Progenitor cell of endocrine pancreas (in vitro differentiated cells): ENCODE data around the gene EGLN2. TPM values are rescaled to one million over a fixed set of nuclear protein-coding genes. Genes with fewer than 3 reads are reported as not detected.
"Not testable (repeated sequence)": the region's sequence is repeated elsewhere in the genome, so short reads cannot be mapped to it uniquely, and the experiment has no call there.

Experiments used
- DNase-seq: peaks from one replicate; pipeline ENCODE4 v3.0.0; 2021; ENCODE audit warnings: low spot score; ENCODE audit not compliant: unreplicated experiment
- H3K27ac Mint-ChIP-seq: 2 replicates; pipeline ENCODE4 v1.8.0; 2021; ENCODE audit warnings: mild to moderate bottlenecking, moderate library complexity, mixed read lengths
- H3K27me3 Mint-ChIP-seq: 2 replicates; pipeline ENCODE4 v1.8.0; 2021; ENCODE audit warnings: mixed read lengths
- H3K36me3 Mint-ChIP-seq: 2 replicates; pipeline ENCODE4 v1.8.0; 2022; ENCODE audit warnings: mixed read lengths; ENCODE audit not compliant: insufficient read depth
- H3K4me1 Mint-ChIP-seq: 2 replicates; pipeline ENCODE4 v1.8.0; 2021; ENCODE audit warnings: low read depth, mixed read lengths
- H3K4me3 Mint-ChIP-seq: 2 replicates; pipeline ENCODE4 v1.8.0; 2021; ENCODE audit warnings: low read depth, mild to moderate bottlenecking, moderate library complexity, mixed read lengths
- H3K9me3 Mint-ChIP-seq: 2 replicates; pipeline ENCODE4 v1.8.0; 2021; ENCODE audit warnings: low read depth, mixed read lengths
- total RNA-seq: library from RNA; stranded (reverse); gene quantifications from 2 replicates; pipeline ENCODE4 v1.2.1, GENCODE V29; 2021
- TF ChIP-seq, protein P1 (sequence below): fragments of 200-600 bp; sonication (generic); IDR thresholded peaks from one replicate; pipeline ENCODE4 v1.5.0; 2021; ENCODE audit warnings: antibody characterized with exemption, mild to moderate bottlenecking; ENCODE audit not compliant: unreplicated experiment

The EGLN2 gene
- total RNA-seq, 1 donor from 2014 or later: 110 TPM

DNA sequence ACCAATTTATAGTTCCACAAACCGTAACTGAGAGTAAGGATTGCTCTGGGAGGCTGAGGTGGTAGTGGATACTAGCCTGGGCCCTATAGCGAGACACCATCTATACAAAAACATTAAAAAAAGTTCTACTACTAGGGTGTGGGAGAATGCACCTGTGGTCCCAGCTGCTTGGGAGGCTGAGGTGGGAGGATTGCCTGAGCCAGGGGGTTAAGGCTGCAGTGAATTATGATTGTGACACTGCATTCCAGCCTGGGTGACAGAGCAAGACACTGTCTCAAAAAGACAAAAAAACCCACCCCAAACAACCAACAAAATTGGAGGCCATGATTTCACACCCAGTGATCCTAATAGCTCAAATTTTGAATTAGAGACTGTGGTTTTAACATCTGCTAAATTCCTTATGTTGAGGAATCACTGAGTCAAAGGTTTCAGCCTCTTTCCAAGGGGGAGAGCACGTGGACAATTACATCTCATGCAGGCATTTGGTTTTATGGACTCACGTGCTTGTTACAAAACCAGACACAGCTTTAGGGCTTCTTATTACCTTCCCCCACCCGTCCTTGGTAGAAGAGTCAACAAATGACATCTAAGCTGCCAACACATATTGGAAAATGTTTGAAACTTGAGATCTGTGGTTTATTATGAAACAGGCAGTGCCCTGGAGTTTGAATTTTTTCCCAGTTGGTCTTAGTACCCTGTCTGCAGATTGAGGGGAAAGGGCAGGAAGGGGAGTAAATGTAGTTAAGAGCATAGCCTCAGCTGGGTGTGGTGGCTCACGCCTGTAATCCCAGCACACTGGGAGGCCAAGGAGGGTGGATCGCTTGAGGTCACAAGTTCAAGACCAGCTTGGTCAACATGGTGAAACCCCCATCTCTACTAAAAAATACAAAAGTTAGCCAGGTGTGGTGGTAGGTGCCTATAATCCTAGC, 32.8 kb downstream of the EGLN2 start:
- Mint-ChIP-seq H3K27ac (peak overlapping the region; percentile 1), H3K9me3 (no peaks in the 10 kb centered on the region), H3K4me1 (peaks cover 6% of the 10 kb centered on the region), H3K36me3 (peaks cover 10% of the 10 kb centered on the region), H3K27me3 (no peaks in the 10 kb centered on the region), H3K4me3 (no peak overlapping the region)
- TF ChIP-seq, protein P1, sequence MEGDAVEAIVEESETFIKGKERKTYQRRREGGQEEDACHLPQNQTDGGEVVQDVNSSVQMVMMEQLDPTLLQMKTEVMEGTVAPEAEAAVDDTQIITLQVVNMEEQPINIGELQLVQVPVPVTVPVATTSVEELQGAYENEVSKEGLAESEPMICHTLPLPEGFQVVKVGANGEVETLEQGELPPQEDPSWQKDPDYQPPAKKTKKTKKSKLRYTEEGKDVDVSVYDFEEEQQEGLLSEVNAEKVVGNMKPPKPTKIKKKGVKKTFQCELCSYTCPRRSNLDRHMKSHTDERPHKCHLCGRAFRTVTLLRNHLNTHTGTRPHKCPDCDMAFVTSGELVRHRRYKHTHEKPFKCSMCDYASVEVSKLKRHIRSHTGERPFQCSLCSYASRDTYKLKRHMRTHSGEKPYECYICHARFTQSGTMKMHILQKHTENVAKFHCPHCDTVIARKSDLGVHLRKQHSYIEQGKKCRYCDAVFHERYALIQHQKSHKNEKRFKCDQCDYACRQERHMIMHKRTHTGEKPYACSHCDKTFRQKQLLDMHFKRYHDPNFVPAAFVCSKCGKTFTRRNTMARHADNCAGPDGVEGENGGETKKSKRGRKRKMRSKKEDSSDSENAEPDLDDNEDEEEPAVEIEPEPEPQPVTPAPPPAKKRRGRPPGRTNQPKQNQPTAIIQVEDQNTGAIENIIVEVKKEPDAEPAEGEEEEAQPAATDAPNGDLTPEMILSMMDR: no peak
- no peak for DNase-seq

DNA sequence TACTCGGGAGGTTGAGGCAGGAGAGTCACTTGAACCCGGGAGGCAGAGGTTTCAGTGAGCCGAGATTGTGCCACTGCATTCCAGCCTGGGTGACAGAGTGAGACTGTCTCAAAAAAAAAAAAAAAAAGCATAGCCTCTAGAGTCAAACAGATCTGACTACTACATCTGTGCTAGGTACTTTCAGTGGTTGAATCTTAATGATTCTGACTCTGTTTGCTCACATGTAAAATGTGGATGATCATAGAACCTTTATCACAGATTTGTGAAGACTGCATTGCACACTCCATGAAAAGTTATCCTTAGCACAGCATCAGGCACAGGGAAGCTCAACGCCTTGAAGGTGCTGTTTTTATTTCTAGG, 33.4 kb downstream of the EGLN2 start:
- H3K27ac Mint-ChIP-seq: peak overlapping the region; percentile 1
- H3K4me3 Mint-ChIP-seq, H3K36me3 Mint-ChIP-seq, H3K27me3 Mint-ChIP-seq, H3K9me3 Mint-ChIP-seq, H3K4me1 Mint-ChIP-seq, DNase-seq: not testable (repeated sequence)

DNA sequence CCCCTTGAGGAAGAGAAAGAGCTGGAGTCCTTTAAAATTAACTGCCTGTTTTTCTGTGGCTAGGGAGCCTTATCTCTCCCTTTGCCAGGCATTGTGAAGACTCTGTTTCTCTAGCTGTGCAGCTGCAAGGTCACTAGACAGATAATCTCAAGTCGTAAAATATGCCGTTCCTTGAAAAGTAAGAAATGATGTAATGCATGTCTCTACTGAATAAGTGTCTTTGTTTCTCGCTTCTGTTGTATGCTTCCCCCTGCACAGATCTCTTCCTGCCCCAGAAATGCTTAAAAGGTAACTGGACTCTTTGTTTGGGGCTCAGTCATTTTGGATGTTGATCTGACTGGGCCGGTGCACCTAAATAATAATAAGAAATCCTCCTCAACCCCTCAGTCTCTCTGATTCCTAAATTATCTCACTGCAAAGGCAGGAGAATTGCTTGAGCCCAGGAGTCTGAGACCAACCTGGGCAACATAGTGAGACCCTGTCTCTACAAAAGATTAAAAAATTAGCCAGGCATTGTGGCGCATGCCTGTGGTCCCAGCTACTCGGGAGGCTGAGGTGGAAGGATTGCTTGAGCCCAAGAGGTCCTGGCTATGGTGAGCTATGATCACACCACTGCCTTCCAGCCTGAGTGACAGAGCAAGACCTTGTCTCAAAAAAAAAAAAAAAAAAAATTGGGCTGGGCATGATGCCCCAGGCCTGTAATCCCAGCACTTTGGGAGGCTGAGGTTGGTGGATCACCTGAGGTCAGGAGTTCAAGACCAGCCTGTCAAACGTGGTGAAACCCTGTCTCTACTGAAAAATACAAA, 34.9 kb downstream of the EGLN2 start:
- not testable (repeated sequence) for H3K9me3 Mint-ChIP-seq, H3K36me3 Mint-ChIP-seq, H3K4me3 Mint-ChIP-seq, H3K27me3 Mint-ChIP-seq, H3K4me1 Mint-ChIP-seq, DNase-seq
- peak overlapping the region; percentile 46 for H3K27ac Mint-ChIP-seq

DNA sequence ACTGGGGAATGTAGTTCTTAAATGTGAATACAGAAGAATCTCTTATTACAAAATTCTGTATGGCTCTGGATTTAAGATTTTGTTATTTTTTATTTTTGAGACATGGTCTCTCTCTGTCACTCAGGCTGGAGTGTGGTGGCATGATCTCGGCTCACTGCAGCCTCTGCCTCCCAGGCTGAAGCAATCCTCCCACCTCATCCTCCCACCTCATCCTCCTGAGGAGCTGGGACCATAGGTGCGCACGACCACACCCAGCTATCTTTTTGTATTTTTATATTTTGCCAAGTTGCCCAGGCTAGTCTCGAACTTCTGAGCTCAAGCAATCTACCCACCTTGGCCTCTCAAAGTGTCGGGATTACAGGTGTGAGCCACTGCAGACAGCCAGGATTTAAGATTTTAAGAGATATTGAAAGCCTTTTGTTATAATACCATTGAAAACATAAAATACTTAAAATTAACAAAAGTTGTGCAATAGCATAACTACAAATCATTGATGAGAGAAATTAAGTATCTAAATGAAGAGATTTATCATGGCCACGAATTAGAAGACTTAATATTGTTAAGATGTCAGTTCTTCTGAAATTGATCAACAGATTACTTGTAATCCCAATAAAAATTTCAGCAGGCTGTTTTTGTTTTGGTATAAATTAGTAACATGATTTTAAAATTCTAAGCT, 37.9 kb downstream of the EGLN2 start:
- Mint-ChIP-seq H3K36me3 (no peaks in the 10 kb centered on the region), H3K27me3 (peaks cover 18% of the 10 kb centered on the region), H3K4me3 (no peak overlapping the region), H3K4me1 (peaks cover 6% of the 10 kb centered on the region), H3K9me3 (no peaks in the 10 kb centered on the region), H3K27ac (no peak overlapping the region)
- TF ChIP-seq, protein P1: no peak
- no peak for DNase-seq

GRCh38 chr19:40838477-40838876, 39.5 kb downstream of the EGLN2 start:
- not testable (repeated sequence) for H3K4me3 Mint-ChIP-seq, H3K9me3 Mint-ChIP-seq, DNase-seq, H3K4me1 Mint-ChIP-seq, H3K36me3 Mint-ChIP-seq, H3K27ac Mint-ChIP-seq
- H3K27me3 Mint-ChIP-seq: peaks cover 18% of the 10 kb centered on the region

GRCh38 chr19:40842012-40842411, 43.0 kb downstream of the EGLN2 start:
- H3K4me1 Mint-ChIP-seq, DNase-seq, H3K9me3 Mint-ChIP-seq, H3K36me3 Mint-ChIP-seq, H3K27ac Mint-ChIP-seq, H3K4me3 Mint-ChIP-seq: not testable (repeated sequence)
- peaks cover 44% of the 10 kb centered on the region for H3K27me3 Mint-ChIP-seq

DNA sequence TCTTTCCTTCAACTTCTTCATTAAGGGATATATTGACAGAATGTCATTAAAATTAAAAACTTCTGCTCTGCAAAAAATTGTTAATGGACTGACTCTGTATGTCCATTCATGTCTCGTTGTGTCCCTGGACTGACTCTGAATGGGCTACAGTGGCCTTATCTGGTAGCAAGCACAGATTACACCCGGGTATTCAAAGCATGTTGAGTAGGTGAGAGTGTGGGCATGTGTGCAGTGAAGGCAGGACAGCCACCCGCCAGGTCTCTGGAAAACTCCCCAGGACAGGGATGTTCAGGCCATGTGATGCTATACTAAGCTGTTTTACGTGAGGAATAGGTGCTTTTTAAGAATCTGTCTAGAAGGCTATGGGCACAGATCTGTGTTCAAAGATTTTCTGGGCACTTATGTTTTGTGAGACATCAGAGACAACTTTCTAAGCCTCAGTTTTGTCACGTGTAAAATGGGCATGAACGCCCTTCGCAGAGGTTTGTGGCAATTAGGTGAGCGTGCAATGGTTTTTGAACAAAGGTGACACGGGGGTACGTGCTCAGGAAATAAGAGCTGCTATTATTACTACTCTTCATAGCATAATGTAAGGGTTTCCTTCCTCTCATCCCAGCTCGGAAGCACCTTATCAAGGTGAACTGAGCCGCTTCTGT, 44.1 kb downstream of the EGLN2 start:
- not testable (repeated sequence) for H3K36me3 Mint-ChIP-seq, H3K9me3 Mint-ChIP-seq, H3K27ac Mint-ChIP-seq, H3K4me1 Mint-ChIP-seq, DNase-seq
- peaks cover 56% of the 10 kb centered on the region for H3K27me3 Mint-ChIP-seq
- peak overlapping the region; percentile 68 for H3K4me3 Mint-ChIP-seq

DNA sequence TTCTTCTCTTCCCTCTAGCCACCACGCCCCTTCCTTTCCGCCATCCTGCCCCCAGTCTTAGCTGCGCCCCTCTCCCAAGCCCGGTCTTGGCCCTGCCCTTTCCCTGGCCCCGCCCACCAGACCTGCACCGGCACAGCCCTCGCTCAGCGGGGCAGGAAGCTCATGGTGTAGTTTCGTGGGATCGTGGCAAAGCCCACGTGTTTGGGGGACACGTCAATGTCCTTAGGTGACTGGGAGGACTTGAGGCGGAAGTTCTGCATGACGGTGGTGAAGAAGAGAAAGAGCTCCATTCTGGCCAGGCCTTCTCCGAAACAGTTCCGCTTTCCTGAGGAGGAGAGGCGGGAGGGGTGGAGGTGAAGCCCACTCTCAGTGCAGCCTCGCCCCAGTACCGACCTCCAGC, 44.7 kb downstream of the EGLN2 start:
- not testable (repeated sequence) for H3K36me3 Mint-ChIP-seq, DNase-seq, H3K4me1 Mint-ChIP-seq, H3K27ac Mint-ChIP-seq, H3K9me3 Mint-ChIP-seq
- H3K27me3 Mint-ChIP-seq: peaks cover 61% of the 10 kb centered on the region
- H3K4me3 Mint-ChIP-seq: peak overlapping the region; percentile 68

DNA sequence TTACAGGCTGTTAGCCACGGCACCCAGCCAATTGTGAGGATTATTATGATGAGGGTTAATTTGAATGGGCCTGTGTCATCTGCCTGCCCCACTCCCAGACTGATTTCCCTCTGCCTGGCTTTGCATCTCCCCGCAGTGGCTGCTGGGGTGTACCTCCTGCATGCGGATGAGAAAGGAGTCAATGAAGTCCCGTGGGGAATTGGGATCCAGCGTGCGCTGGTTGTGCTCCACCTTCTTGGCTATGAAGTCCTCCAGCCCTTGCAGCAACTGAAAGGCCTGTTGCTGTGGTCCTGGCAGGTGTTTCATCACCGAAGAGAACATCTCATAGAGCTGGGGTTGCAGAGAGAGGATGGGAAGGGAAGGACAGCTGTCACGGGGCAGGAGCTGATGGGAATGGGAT, 47.7 kb downstream of the EGLN2 start:
- not testable (repeated sequence) for H3K4me1 Mint-ChIP-seq, H3K27ac Mint-ChIP-seq

DNA sequence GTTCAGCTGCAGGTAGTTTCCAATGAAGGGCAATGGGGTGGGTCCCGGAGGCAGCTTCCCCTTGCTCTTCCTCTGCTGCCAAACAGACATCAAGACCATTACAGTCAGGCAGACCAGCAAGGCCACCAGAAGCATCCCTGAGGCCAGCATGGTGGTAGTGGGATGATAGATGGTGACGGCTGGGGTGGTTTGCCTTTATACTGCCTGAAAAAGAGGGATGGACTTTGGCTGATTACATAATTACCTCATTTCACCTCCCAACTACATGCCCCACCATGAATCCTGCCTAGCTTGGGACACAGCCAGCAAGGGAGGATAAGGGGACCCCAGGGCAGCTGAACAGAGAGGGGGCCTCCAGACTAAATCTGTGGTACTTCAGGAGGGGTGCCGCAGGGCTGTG, 51.3 kb downstream of the EGLN2 start, which contains the start of gene CYP2A6:
CYP2A6 (minus strand) TSS at position 171 of the 400 bp plus-strand sequence; CDS start at position 150, 21 bp downstream.
- H3K9me3 Mint-ChIP-seq, H3K4me3 Mint-ChIP-seq, H3K4me1 Mint-ChIP-seq, H3K36me3 Mint-ChIP-seq, DNase-seq, H3K27ac Mint-ChIP-seq: not testable (repeated sequence)
- peaks cover 61% of the 10 kb centered on the region for H3K27me3 Mint-ChIP-seq

More for the DNA sequence above, 47.7 kb downstream of the EGLN2 start:
- DNase-seq, H3K9me3 Mint-ChIP-seq, H3K36me3 Mint-ChIP-seq, H3K4me3 Mint-ChIP-seq: not testable (repeated sequence)
- H3K27me3 Mint-ChIP-seq: peaks cover 71% of the 10 kb centered on the region
